ENCODE measurements around the gene RPAP3.

RPAP3 gene

DNA sequence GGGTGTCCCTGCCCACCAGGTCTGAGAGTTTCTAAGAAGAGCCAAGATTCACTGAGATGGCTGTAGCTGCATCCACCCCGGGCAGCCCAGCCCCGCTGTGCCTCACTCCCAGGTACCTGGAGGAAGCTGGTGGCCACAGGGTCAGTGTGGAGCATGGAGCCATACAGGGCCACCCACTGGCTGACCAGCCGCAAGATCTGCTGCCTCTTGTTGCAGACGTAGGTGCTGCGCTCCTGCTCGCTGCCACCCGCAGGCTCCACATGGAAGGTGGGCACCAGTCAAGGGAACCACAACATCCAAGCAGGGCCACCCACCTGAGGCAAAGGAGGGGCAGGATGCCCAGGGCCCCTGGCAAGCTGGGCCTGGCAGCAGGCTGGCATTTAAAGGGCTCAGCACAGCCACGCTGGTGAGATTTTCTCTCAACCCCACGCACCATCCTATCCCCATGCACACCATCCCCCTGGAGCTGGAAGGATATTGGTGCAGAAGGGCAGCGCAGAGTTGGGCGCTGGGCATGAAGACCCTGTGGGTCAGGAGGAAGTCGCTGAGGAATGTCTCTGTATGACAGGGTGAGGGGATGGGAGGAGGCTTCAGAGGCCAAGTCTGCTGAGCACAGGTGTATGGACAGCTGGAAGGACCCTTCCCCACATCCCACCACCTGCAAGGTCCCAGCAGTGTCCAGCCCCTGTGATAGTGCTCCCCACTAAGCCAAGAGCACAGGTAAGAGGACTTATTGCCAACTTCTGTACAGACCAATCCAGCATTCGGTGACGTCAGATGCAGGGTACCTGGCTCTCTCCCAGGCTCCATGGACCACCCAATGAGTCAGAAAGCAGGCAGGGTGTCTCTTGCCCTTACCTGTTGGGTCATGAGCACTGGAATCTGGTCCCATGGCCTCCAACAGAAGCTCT is 42.0 kb upstream of the RPAP3 start:
- DNase-seq (ENCODE audit: low spot score in 2 of 2) (no peak), ATAC-seq (replicated peaks; ENCODE audit: extremely low read depth, poor library complexity, severe bottlenecking) (no peak)
- peaks cover 7% of the 10 kb centered on the region for H3K4me1 Mint-ChIP-seq
- peaks cover 39% of the 10 kb centered on the region for H3K27me3 Mint-ChIP-seq
- H3K36me3 Mint-ChIP-seq (ENCODE audit: insufficient read depth), result peaks cover 2% of the 10 kb centered on the region
- no peak overlapping the region for H3K4me3 Mint-ChIP-seq
- H3K27ac Mint-ChIP-seq (ENCODE audit: low read depth), result no peak overlapping the region
- H3K9me3 Mint-ChIP-seq, result no peaks in the 10 kb centered on the region

DNA sequence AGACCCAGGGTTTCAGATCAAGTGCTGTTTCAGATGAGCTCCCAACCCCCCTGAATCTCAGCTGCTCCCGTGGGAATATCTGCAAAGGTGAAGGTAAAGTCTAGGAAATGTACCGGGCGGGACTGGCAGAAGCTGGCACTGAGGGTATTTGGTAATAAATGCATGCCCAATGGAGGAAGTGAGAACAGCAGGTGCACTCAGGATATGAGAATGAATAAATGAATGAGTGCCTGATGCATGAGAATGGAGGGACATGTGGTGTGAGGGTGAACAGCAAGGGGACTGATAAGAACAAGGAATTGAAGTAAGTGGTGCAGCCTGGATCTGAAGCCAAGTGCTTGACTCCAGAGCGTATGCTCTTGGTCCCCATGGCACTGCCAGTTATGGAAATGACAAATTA is 41.3 kb upstream of the RPAP3 start:
- no peak for ATAC-seq (replicated peaks; ENCODE audit: extremely low read depth, poor library complexity, severe bottlenecking)
- no peak overlapping the region for H3K27ac Mint-ChIP-seq (ENCODE audit: low read depth)

DNA sequence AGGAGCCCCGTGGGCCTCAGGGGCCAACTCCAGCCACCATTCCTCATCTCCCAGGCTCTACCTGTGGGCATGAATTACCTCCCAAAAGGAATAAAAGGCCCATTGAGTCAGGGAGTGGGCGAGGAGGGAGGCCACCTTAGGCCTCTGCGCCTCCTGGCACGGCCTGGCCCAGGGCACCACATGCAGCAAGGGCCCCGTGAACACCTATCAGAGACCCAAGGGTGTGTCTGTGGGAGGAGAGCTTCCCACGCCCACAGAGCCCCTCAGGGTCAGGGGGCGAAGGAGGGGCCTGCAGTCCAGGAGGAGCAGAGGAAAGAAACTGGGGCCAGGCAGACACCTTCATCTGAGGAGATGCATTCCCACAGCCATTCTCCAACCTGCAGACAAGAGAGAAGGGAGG is 40.7 kb upstream of the RPAP3 start:
- no peaks in the 10 kb centered on the region for H3K9me3 Mint-ChIP-seq
- ATAC-seq (replicated peaks; ENCODE audit: extremely low read depth, poor library complexity, severe bottlenecking) (no peak), DNase-seq (ENCODE audit: low spot score in 2 of 2) (no peak)
- H3K36me3 Mint-ChIP-seq (ENCODE audit: insufficient read depth), result peaks cover 2% of the 10 kb centered on the region
- peaks cover 39% of the 10 kb centered on the region for H3K27me3 Mint-ChIP-seq
- H3K27ac Mint-ChIP-seq (ENCODE audit: low read depth), result no peak overlapping the region
- no peak overlapping the region for H3K4me3 Mint-ChIP-seq
- H3K4me1 Mint-ChIP-seq, result peaks cover 14% of the 10 kb centered on the region

More for the DNA sequence above, 41.3 kb upstream of the RPAP3 start:
- peaks cover 2% of the 10 kb centered on the region for H3K36me3 Mint-ChIP-seq (ENCODE audit: insufficient read depth)
- H3K9me3 Mint-ChIP-seq, result no peaks in the 10 kb centered on the region
- H3K4me1 Mint-ChIP-seq, result peaks cover 12% of the 10 kb centered on the region
- H3K4me3 Mint-ChIP-seq, result no peak overlapping the region
- peaks cover 39% of the 10 kb centered on the region for H3K27me3 Mint-ChIP-seq
- DNase-seq (ENCODE audit: low spot score in 2 of 2), result no peak

DNA sequence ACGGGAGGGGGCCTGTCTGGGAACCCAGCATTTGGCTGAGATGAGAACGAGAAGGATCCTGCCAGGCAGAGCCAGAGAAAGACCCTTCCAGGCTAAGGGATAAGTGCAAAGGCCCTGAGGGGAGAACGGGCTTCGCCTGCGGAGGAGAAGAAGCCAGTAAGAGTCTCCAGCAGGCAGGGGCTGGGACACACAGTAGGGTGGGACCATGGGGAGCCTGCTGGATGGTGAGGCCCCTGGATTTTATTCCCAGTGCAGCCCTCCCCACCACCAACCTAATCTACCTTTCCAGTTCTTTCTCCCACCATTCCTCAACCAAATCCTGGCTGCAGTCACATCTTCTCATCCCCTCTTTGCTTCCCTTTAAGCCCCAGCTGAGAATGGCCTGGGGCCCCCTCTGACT is 40.2 kb upstream of the RPAP3 start:
- Mint-ChIP-seq H3K27ac (ENCODE audit: low read depth) (no peak overlapping the region), H3K36me3 (ENCODE audit: insufficient read depth) (peaks cover 5% of the 10 kb centered on the region), H3K9me3 (no peaks in the 10 kb centered on the region), H3K27me3 (peaks cover 39% of the 10 kb centered on the region), H3K4me3 (no peak overlapping the region), H3K4me1 (peaks cover 18% of the 10 kb centered on the region)
- no peak for DNase-seq (ENCODE audit: low spot score in 2 of 2)
- no peak for ATAC-seq (replicated peaks; ENCODE audit: extremely low read depth, poor library complexity, severe bottlenecking)

DNA sequence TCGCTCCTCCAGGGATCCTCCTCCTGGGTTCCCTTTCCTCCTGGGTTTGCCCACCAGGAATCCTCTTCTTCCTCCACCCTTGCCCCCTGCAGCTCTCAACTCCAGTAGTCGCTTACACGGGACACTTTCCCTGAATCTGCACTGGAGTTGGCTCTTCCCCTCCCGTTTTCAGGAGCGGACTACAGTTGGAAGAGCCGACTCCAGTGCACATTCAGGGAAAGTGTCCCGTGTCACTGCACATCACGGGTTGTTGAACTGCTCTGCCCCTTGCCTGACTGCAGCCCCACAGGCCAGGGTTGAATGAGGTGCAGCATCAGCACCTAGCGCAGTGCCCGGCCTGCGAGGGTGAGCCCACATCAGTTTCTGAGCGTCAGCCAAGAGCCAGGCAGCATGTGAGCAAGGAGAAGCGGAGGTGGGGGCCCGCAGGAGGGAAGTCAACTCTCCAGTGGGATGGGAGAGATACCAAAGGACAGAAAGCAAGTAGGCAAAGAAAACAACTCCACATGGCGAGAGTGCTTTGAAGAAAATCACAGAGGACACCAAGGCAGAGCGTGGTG is 39.7 kb upstream of the RPAP3 start:
- Mint-ChIP-seq H3K27me3 (peaks cover 39% of the 10 kb centered on the region), H3K4me1 (peaks cover 23% of the 10 kb centered on the region), H3K27ac (ENCODE audit: low read depth) (no peak overlapping the region), H3K36me3 (ENCODE audit: insufficient read depth) (peaks cover 5% of the 10 kb centered on the region), H3K4me3 (no peak overlapping the region), H3K9me3 (no peaks in the 10 kb centered on the region)
- no peak for DNase-seq (ENCODE audit: low spot score in 2 of 2)
- no peak for ATAC-seq (replicated peaks; ENCODE audit: extremely low read depth, poor library complexity, severe bottlenecking)

DNA sequence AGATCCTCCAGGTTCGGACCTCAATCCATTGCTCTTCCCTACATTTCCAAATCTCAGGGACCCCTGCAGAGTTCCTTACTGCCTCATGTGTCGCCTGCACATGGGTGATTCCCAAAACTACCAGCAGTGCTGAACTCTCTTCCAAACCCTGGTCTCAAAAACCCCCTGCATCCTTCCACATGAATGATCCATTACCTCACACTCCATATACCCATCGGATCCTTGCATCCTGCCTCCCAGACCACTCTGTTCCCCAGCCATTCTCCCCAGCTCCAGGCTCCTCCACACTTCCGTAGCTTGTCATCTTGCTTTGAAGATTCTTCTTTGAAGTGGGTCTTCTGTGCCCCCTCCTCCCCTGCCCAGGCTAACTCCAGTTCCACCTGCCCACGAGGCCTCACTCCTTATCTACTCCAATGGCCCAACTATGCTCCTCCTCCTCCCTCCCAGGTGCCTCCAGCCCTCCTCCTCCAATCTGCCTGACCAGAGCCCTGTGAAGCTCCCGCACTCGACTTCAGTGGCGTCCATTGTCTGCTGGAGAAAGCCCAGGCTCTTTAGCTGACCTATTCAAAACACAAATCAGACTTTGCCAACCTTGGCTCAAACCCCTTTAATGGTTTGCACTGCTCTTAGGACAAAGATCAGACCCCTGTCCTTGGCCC is 39.1 kb upstream of the RPAP3 start:
- peaks cover 39% of the 10 kb centered on the region for H3K27me3 Mint-ChIP-seq
- H3K9me3 Mint-ChIP-seq, result no peaks in the 10 kb centered on the region
- peaks cover 30% of the 10 kb centered on the region for H3K4me1 Mint-ChIP-seq
- no peak for ATAC-seq (replicated peaks; ENCODE audit: extremely low read depth, poor library complexity, severe bottlenecking)
- H3K4me3 Mint-ChIP-seq, result no peak overlapping the region
- no peak for DNase-seq (ENCODE audit: low spot score in 2 of 2)
- peaks cover 5% of the 10 kb centered on the region for H3K36me3 Mint-ChIP-seq (ENCODE audit: insufficient read depth)
- H3K27ac Mint-ChIP-seq (ENCODE audit: low read depth), result no peak overlapping the region

DNA sequence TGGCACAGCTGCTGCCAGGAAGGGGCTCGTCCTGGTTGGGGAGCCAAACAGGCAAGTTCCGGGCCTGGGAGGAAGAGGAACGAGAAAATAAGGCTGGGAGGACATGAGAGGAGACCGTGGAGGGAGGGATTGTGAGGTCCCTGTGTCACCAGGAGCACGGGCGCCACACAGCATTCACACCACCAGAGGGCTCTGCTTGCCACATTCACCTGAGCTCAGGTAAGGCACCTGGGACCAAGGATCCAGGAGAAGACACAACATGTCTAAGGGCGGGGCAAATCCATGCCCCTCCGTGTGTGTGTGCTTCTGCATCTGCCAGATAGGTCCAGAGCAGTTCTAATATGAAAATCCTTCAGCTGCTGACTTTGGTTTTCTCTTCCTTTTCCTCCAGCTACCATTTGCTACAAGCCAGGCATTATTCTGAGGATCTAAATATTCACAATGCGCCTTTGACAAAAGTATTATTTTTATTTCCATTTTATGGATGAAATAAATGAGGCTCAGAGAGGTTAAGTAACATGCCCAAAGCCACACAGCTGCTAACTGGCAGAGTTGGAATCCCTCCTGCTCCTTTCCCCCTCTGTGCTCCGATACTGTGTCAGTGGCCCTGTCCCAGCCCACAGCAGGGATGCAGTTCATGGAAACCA is 38.3 kb upstream of the RPAP3 start:
- no peak for ATAC-seq (replicated peaks; ENCODE audit: extremely low read depth, poor library complexity, severe bottlenecking)
- Mint-ChIP-seq H3K4me3 (no peak overlapping the region), H3K36me3 (ENCODE audit: insufficient read depth) (peaks cover 5% of the 10 kb centered on the region), H3K4me1 (peaks cover 36% of the 10 kb centered on the region), H3K9me3 (no peaks in the 10 kb centered on the region), H3K27me3 (peaks cover 39% of the 10 kb centered on the region), H3K27ac (ENCODE audit: low read depth) (no peak overlapping the region)
- peak in 1 of 2 donors; percentile 25 for DNase-seq (ENCODE audit: low spot score in 2 of 2)

DNA sequence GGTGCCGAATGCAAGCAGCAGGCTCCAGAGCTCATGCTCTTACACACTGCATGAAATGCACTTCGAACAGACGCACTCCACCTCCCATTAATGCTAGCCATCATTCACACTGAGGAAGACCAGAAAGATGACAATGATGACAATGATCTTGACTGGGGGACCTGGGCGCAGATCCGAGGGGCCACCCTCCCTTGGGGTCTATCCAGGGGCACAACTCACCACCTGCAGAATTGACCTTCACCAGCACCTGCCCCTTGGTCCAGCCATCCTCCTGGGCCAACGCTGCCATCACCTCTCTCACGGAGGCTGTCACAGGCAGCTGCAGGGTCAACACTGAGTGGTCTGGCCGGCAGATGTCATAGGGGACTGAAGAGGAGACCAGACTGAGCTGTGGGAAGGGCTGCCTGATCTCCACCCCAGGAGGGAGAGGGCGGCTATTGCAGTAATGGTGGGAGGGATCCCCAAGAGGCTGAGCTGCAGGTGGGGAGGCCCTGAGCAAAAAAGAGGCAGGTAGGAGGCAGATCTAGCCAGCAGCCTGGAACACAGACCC is 37.6 kb upstream of the RPAP3 start:
- Mint-ChIP-seq H3K36me3 (ENCODE audit: insufficient read depth) (peaks cover 5% of the 10 kb centered on the region), H3K4me3 (no peak overlapping the region), H3K27me3 (peaks cover 39% of the 10 kb centered on the region), H3K4me1 (peaks cover 36% of the 10 kb centered on the region), H3K9me3 (no peaks in the 10 kb centered on the region), H3K27ac (ENCODE audit: low read depth) (no peak overlapping the region)
- no peak for ATAC-seq (replicated peaks; ENCODE audit: extremely low read depth, poor library complexity, severe bottlenecking)
- DNase-seq (ENCODE audit: low spot score in 2 of 2), result no peak

DNA sequence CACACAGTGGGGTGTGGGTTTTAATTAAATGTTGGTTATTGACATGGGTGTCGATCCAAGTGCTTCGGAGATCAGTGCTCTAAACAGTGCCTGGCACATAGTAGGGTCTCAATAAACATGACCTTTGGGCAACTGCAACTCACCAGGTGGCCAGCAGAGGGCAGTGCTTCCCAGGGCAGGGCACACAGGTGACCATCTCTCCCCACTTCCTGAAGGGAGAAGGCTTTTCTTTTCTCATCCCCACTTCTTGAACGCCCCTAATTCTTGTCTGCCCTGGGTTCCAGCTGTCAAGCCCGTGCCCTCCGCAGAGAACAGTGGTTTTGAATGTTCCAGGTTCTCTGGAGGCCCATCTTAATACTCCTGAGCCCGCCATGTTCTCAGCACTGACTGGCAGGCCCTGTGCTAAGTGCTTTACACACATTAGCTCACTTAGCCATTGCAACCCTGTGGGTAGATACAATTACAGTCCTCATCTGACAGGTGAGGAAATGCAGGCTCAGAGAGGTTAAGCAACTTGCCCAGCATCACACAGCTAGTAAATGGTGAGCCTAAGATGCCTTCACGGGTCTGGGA is 36.5 kb upstream of the RPAP3 start:
- Mint-ChIP-seq H3K4me3 (no peak overlapping the region), H3K36me3 (ENCODE audit: insufficient read depth) (peaks cover 5% of the 10 kb centered on the region), H3K9me3 (no peaks in the 10 kb centered on the region), H3K4me1 (peaks cover 38% of the 10 kb centered on the region), H3K27me3 (peaks cover 39% of the 10 kb centered on the region), H3K27ac (ENCODE audit: low read depth) (no peak overlapping the region)
- ATAC-seq (replicated peaks; ENCODE audit: extremely low read depth, poor library complexity, severe bottlenecking) (peak; percentile 27), DNase-seq (ENCODE audit: low spot score in 2 of 2) (peak; percentile 35 to 56)

DNA sequence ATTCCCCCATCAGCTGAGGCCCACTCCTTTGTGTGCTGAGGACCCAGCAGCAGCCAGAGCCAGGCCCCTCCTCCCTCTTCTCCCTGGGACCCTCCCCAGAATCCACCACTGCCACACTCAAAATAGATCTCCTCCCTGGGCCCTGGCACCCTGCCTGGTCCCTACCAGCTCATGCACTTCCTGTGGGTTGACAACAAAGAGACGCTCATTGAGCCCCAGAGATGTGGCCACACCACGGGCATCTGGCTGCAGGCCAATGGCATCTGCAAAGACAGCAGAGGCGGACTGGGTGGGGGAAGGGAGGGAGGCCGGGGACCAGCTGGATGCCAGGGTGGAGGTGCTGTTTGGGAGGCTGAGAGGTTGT is 35.5 kb upstream of the RPAP3 start:
- Mint-ChIP-seq H3K9me3 (no peaks in the 10 kb centered on the region), H3K4me3 (peak overlapping the region; percentile 0), H3K4me1 (peaks cover 43% of the 10 kb centered on the region), H3K27me3 (peaks cover 33% of the 10 kb centered on the region), H3K27ac (ENCODE audit: low read depth) (no peak overlapping the region), H3K36me3 (ENCODE audit: insufficient read depth) (peaks cover 5% of the 10 kb centered on the region)
- ATAC-seq (replicated peaks; ENCODE audit: extremely low read depth, poor library complexity, severe bottlenecking) (peak; percentile 80), DNase-seq (ENCODE audit: low spot score in 2 of 2) (peak; percentile 63 to 74)

DNA sequence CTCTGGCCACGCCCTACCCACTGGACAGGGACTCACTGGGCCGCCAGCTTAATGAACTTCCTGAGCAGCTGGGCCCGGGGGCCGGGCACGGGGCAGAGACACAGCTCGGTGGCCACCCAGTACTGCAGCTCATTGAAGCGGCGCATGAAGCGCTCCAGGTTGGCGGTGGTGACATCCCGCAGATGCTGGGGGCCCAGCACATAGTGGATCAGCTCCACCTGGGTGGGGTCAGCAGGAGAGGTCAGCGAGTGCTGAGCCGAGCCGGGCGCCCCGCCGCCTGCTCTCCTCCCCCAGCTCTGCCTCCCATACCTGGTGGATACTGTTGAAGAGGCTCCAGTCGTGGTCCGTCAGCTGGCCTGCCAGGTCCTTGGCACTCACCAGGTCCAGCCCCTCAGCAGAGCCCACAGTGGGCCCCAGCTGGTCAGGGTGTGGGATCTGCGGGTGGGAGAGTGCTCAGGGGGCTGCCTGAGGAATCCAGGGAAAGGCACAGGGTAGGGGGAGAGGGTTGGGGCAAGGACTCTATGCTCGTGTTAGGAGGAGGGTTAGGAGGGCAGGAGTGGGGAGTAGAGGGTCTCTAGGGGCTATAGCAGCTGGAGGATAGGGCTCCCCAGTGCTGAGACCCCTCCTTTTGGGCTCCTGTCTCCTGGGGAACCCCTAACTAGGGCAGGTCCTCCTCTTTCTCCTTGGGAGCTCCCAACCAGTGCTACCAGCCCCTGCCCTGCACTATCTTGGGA is 34.9 kb upstream of the RPAP3 start:
- peaks cover 43% of the 10 kb centered on the region for H3K4me1 Mint-ChIP-seq
- no peak overlapping the region for H3K27ac Mint-ChIP-seq (ENCODE audit: low read depth)
- H3K4me3 Mint-ChIP-seq, result peak overlapping the region; percentile 27
- peaks cover 28% of the 10 kb centered on the region for H3K27me3 Mint-ChIP-seq
- DNase-seq (ENCODE audit: low spot score in 2 of 2) (no peak), ATAC-seq (replicated peaks; ENCODE audit: extremely low read depth, poor library complexity, severe bottlenecking) (no peak)
- no peaks in the 10 kb centered on the region for H3K9me3 Mint-ChIP-seq
- peaks cover 5% of the 10 kb centered on the region for H3K36me3 Mint-ChIP-seq (ENCODE audit: insufficient read depth)
